Ammon's horn (tissue), 1 donor: Measurements from ENCODE around the gene PPM1N.

Experiments used
- DNase-seq: peaks from one replicate; pipeline ENCODE4 v3.0.0-alpha.2; 2016; ENCODE audit warnings: low spot score

The PPM1N gene

DNA sequence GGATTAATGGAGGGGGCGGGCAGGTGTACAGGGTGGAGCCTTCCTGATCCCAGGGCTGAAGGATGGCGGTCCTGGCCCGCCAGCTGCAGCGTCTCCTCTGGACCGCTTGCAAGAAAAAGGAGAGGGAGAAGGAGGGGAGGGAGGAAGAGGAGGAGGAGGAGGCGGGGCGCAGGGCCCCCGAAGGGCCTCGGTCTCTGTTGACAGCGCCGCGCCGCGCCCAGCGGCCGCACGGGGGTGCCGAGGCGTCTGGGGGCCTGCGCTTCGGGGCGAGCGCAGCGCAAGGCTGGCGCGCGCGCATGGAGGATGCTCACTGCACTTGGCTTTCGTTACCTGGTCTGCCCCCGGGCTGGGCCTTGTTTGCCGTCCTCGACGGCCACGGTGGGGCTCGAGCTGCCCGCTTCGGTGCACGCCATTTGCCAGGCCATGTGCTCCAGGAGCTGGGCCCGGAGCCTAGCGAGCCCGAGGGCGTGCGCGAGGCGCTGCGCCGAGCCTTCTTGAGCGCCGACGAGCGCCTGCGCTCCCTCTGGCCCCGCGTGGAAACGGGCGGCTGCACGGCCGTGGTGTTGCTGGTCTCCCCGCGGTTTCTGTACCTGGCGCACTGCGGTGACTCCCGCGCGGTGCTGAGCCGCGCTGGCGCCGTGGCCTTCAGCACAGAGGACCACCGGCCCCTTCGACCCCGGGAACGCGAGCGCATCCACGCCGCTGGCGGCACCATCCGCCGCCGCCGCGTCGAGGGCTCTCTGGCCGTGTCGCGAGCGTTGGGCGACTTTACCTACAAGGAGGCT is at the start of gene PPM1N:
TSS of gene PPM1N (plus strand) at position 33 of the 785 bp plus-strand sequence. CDS start at position 63, 30 bp downstream.
- no peak for DNase-seq

DNA sequence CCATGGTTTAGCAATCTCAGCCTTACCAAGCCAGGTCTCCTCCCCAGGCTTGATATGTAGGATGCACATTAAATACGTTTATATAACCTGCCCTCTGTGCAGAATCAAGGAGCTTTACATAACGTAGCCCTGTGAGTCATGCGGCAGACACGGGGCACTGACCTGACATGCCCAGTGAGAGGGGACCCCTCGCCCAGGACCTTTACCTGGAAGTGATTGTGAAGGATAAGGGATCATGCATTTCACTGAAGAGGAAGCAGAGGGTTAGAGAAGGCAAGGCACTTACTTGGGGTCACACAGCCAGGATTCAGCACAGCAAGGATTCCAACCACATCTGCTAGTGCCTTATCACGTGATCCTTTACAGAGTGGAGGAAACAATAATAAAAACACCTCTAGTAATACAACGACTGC is 49.4 kb upstream of the PPM1N start:
- no peak for DNase-seq

GRCh38 chr19:45450012-45450333 is 48.3 kb upstream of the PPM1N start:
- DNase-seq: no peak

GRCh38 chr19:45451131-45451849 is 47.0 kb upstream of the PPM1N start:
- DNase-seq: no peak

- DNase-seq: no peak
These were observed 46.3 kb upstream of the PPM1N start for GRCh38 chr19:45451850-45452387.

DNA sequence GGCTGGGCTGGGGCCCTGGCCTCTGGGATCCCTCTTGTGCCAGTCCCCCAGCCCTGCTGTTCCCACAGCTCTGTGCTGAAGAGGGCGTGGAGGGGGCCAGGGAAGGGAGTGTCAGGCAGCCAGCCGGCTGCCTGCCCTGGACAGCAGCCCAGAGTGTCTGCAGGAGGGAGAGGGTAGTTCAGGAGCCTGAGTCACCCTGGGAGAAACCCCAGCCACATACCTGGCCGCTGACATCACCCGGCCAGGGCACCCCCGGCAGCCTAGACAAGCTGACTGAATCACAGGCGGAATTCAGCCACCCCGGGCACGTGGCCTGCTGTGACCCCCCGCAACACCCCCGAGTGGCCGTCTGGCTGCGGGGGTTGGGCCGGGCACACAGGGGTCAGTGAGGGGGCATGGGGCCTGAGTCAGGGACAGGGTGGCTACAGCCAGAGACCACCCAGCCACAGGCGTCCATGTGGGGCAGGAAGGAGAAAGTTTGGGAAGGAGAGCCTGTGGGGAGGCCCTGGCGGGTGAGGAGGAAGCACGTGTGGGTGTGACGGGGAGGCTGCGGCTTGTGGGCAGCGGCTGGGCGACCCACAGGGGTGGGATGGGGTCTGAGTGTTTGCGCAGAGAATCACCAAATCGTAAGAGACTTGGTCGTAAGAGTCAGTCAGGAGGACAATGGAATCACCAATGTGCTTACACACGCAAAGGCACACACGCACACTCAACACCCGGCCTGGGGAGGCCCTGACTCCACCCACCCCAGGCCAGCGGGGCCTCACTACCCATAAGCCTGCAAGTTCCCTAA is 42.3 kb upstream of the PPM1N start:
- peak; percentile 43 for DNase-seq

DNA sequence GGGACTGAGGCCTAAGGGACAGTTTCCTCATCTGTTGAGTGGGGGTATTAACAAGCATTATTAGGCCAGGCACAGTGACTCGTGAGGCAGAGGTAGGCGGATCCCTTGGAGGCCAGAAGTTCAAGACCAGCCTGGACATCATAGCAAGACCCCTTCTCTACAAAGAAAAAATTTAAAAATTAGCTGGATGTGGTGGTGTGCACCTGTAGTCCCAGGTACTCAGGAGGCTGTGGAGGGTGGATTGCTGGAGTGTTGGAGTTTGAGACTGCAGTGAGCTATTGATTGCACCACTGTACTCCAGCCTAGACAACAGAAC is 41.8 kb upstream of the PPM1N start:
- no peak for DNase-seq

- DNase-seq: no peak
These were observed 40.5 kb upstream of the PPM1N start for GRCh38 chr19:45457776-45458175.

DNA sequence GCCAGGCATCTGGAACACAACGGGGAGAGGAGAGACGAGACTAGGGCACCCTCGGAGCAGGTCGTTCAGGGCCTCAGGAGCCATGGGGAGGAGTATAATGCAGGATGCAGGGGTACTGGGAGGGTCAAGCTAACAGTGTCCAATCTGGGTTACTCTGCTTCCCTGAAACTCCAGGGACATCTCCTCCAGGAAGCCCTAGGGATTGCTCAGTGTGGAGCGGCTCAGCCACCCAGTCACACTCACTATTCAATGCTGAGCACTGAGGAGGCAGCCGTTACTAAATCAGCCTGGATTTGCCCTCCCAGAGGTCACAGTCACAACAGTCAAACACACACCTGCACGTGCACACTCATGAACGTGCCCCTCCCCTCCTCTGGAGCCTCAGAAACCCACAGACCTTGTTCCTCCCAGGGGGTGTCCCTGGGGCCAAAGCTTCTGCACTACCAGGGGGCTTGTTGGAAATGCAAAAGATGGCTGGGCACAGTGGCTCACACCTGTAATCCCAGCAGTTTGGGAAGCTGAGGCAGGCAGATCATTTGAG is 37.4 kb upstream of the PPM1N start:
- DNase-seq: no peak

GRCh38 chr19:45462174-45462573 is 36.1 kb upstream of the PPM1N start:
- DNase-seq: no peak

GRCh38 chr19:45463241-45463640 is 35.0 kb upstream of the PPM1N start:
- no peak for DNase-seq

DNA sequence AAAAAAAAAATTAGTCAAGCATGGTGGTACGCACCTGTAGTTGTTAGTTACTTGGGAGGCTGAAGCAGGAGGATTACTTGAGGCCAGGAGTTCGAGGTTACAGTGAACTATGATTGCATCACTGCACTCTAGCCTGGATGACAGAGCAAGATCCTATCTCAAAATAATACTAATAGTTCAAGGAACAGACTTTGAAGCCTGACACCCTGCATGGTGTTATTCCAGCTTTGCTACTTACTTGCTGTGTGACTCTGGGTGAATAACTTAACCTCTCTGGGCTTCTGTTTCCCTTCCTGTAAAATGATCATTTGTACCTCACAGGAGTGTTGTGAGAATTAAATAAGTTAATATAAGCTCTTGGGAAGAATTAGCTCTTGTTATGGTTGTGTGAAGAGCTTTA is 34.0 kb upstream of the PPM1N start:
- no peak for DNase-seq

DNA sequence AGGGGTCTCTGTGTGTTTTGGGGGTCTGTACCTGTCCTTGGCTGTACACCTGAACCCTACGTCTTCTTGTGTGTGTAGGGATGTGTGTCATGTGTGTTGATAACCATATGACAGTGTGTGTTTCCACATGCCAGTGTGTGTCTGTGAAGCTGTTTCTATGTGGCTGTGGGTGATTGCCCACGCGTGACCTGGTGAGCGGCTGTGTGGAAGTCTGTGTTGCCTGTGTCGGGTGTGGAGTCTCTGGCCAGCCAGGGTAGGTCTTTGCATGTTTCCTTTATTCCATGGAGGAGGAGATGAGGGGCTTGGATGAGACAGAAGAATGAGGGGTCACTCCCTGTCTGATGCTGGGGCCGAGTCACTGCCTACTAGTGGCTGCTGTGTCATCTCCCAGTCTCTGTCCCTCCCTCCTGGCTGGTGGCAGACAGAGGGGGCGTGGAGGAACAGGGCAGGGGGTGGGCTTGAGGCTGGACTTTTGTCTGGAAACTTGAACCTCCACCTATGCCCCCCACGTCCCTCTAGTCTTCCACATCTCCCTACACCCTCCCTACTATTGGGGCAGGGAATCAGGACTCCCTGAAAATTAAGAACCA is 33.3 kb upstream of the PPM1N start:
- no peak for DNase-seq

GRCh38 chr19:45467115-45467455 is 31.2 kb upstream of the PPM1N start:
- DNase-seq: no peak

- peak; percentile 96 for DNase-seq
These were observed 30.6 kb upstream of the PPM1N start, which contains the start of gene FOSB for GRCh38 chr19:45467456-45468158. TSS of gene FOSB (plus strand) at chr19:45467996. CDS start at chr19:45468587, 591 bp downstream.

GRCh38 chr19:45468159-45468651 is 30.0 kb upstream of the PPM1N start:
- DNase-seq: no peak

GRCh38 chr19:45468803-45469131 is 29.5 kb upstream of the PPM1N start:
- no peak for DNase-seq

DNA sequence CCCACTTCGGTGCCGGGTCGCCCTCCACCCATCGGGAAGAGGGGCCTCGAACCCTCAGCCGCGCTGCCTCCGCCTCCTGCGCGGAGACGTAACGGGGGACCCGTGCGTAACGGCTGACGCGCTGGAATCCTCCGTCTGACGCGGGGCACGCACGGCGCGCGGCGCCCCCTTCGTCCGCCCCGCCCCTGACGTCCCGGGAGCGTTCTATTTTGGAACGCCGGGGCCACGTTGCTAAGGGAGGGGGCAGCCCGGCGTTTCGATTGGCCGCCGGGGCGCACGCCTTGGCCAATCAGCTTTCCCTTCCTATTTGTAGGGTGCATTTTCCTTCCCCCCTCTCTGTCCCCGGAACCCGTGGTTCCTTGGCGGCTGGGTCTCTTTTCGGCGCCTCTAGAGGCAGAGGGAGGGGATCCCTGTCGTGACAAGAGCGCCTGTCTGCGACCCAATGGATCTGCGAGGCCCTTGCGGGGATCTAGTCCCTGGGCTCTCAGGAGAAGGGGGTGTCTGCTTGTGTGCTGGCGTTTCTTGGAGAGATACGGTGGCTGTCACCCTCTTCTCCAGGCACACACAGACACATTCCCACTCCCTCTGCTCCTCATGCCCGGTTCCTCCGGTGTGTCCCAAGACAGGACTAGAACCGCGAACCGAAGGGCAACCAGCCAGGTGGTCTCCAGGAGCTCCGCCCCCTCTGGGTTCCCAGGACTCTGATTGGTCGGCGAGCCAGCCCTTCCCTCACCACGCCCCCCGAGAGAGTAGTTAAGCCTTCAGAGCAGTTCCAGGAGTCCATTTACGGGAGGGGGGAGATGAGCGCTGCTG is 28.9 kb upstream of the PPM1N start:
- peak; percentile 95 for DNase-seq

DNA sequence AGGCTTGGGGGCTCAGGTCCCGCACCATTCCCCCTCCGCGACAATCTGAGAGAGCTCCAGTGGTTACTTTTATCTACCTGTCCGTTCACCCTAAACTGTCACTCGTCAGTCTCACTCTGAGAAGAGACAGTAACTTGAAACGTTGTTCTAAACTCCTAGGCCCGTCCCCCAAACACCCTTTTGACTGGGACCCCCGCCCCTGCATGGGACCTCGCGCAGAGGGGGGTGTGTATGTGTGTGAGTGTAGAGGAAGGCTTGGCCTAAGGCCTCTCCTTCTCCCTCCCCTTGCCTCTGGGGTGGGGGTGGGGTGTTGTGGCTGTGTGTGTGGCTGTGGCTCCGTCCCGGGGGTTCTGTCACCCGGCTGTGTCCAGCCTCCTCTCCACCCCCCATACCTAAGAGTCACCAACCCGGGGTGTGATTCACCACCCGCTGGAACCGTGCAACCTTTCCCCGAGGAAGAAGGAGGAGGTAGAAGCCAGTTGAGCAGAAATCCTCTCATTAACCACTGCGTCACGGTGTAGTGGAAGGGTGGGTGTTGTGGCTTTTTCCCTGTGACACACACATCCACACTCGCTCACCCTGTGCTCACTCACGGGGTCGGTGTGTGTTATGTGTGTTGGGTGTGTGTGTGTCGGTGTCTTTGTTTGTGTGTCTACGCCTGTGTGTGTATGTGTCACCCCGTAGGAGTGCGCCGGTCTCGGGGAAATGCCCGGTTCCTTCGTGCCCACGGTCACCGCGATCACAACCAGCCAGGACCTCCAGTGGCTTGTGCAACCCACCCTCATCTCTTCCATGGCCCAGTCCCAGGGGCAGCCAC is 28.1 kb upstream of the PPM1N start:
- no peak for DNase-seq

DNA sequence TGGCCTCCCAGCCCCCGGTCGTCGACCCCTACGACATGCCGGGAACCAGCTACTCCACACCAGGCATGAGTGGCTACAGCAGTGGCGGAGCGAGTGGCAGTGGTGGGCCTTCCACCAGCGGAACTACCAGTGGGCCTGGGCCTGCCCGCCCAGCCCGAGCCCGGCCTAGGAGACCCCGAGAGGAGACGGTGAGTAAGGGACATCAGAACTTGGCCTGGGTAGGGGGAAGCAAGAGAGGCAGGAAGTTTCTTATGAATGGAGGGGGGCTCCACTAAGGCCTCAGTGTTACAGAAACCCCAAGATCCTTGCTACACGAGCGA is 27.5 kb upstream of the PPM1N start:
- no peak for DNase-seq
